Vagina (tissue), 2 donors: Measurements from ENCODE around the gene PUS1. TPM values are rescaled to one million over a fixed set of nuclear protein-coding genes. Genes with fewer than 3 reads are reported as not detected.

Experiments
- DNase-seq, 2 donors: peaks; one replicate each; pipeline ENCODE4 v3.0.0-alpha.2; 2017; ENCODE audit errors: extremely low spot score in 2 of 2
- H3K27ac ChIP-seq: fragments of 200-600 bp; sonication (generic); one replicate; pipeline ENCODE4 v1.5.1; 2019
- H3K27me3 ChIP-seq: fragments of 200-600 bp; sonication (generic); one replicate; pipeline ENCODE4 v1.5.1; 2019
- H3K36me3 ChIP-seq, 2 donors: fragments of 200-600 bp; sonication (generic); one replicate each; pipeline ENCODE4 v1.5.1; 2017 to 2019
- H3K4me1 ChIP-seq: fragments of 200-600 bp; sonication (generic); one replicate; pipeline ENCODE4 v1.5.1; 2019
- H3K4me3 ChIP-seq, 2 donors: fragments of 200-600 bp; sonication (generic); 1 replicate in 1 of 2; 2 replicates in 1 of 2; pipeline ENCODE4 v1.5.1; 2016 to 2019
- H3K9me3 ChIP-seq: fragments of 200-600 bp; sonication (generic); one replicate; pipeline ENCODE4 v1.5.1; 2019
- CTCF ChIP-seq, 3 experiments: fragments of 450-650 bp in 2 of 3; fragments of 200-600 bp in 1 of 3; sonication (generic) in 1 of 3; IDR thresholded peaks; one replicate each; pipeline ENCODE4 v1.5.1; 2017 to 2019; ENCODE audit warnings: antibody characterized with exemption in 3 of 3, mild to moderate bottlenecking in 2 of 3, moderate library complexity in 2 of 3
- POLR2A ChIP-seq, 2 donors: fragments of 450-650 bp; IDR thresholded peaks; one replicate each; pipeline ENCODE4 v1.6.1; 2017; ENCODE audit warnings: antibody characterized with exemption in 2 of 2, mild to moderate bottlenecking in 2 of 2, moderate library complexity in 2 of 2
- POLR2AphosphoS5 ChIP-seq, 2 donors: sonication (generic); formaldehyde crosslinking; IDR thresholded peaks; one replicate each; pipeline ENCODE4 v1.9.0; 2017; ENCODE audit warnings: antibody characterized with exemption in 2 of 2, mild to moderate bottlenecking in 2 of 2, low read depth in 1 of 2; ENCODE audit not compliant: insufficient read depth in 1 of 2
- intact Hi-C: fragments of 100-400 bp; cut with DNase I; formaldehyde crosslinking; loops from one replicate; pipeline ENCODE4 v1.15.1; 2023
- total RNA-seq: library from RNA; depleted of rRNA; stranded (reverse); fragments of >200 nt; gene quantifications from one replicate; pipeline ENCODE4 v1.2.3, GENCODE V29; 2016

Gene PUS1
- total RNA-seq, 1 donor from 2014 or later, result 37.6 TPM

DNA sequence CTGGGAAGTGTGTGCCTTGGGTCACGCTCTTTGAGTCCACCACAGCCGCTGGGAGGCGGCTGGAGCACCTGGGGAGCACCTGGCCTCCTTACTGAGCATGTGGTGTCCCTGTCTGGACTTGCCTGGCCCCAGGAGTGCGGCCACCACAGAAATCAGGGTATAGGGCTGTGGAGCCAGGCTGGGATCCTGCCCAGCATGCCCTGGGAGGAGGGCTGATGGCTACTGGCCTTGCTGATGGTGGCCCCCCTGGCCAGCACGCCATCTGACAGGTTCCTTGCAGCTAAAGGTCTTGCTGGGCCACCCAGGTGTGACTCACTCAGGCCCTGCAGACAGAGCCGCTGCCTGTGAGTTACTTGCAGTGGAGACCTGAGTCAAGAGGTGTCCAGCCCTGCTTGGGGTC lies 28.7 kb upstream of the PUS1 start:
- Histone ChIP-seq H3K4me1 (peaks cover 91% of the 10 kb centered on the region), H3K27me3 (no peaks in the 10 kb centered on the region), H3K4me3 (no peak overlapping the region), H3K27ac (no peak overlapping the region), H3K36me3 (peaks cover 0 to 11% of the 10 kb centered on the region in 2 donors), H3K9me3 (no peaks in the 10 kb centered on the region)
- TF ChIP-seq POLR2AphosphoS5 (IDR thresholded peaks at IDR 0.05; ENCODE audit: insufficient read depth in 1 of 2, low read depth in 1 of 2) (no peak), POLR2A (IDR thresholded peaks at IDR 0.05) (no peak), CTCF (IDR thresholded peaks at IDR 0.05) (no peak)
- intact Hi-C loops, result no loop called here
- no peak for DNase-seq

DNA sequence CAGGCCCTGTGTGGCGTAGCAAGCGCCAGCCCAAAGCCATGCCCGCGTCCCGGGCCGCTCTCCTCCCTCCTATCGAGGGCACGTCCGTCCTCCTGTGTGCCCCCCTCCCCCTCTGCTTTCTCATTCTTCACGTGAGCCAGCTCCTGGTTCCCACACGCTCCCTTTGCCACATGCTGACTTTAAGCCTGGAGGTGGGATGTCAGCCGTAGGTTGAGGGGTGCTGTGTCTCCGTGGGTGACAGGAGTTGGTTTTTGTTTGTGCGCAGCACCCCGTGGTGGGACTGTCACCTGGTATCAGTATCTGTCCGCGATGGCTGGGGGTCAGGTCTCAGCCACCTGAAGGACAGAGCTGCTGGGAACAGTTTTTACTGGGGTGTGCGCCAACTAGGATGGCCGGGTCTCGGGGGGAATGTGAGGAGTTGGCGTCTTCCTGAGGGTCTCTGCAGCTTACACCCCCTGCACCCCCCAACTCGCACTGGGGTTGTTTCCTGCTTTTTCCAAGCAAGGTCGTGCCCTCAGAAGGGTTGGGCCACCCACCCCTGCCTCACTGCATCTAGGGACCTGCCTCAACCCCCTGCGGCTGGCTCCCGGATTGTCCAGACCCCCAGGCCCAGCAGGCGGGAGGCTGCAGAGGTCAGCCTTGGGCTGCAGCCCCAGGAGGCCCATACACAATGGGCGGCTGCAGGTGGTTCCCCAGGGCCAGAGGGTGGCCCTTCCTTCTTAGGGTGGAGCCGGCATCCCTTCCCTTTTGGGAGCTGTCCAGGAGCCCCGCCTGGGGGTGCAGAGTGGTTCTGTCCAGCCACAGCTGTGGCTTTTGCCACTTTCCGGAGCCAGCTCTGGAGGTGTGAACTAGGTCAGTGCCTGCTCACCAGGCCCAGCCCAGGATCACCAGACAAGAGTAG lies 27.4 kb upstream of the PUS1 start:
- intact Hi-C loops, result no loop called here
- Histone ChIP-seq H3K4me1 (peaks cover 85% of the 10 kb centered on the region), H3K4me3 (no peak overlapping the region), H3K36me3 (peaks cover 0 to 12% of the 10 kb centered on the region in 2 donors), H3K27me3 (no peaks in the 10 kb centered on the region), H3K9me3 (no peaks in the 10 kb centered on the region), H3K27ac (peak overlapping the region; percentile 21)
- TF ChIP-seq POLR2A (IDR thresholded peaks at IDR 0.05) (no peak), POLR2AphosphoS5 (IDR thresholded peaks at IDR 0.05; ENCODE audit: insufficient read depth in 1 of 2, low read depth in 1 of 2) (no peak), CTCF (IDR thresholded peaks at IDR 0.05) (no peak)
- DNase-seq, result no peak

- no peak for TF ChIP-seq POLR2AphosphoS5 (IDR thresholded peaks at IDR 0.05; ENCODE audit: insufficient read depth in 1 of 2, low read depth in 1 of 2)
- no peak overlapping the region for H3K4me3 ChIP-seq
These were observed 26.5 kb upstream of the PUS1 start for GRCh38 chr12:131902332-131903241.

DNA sequence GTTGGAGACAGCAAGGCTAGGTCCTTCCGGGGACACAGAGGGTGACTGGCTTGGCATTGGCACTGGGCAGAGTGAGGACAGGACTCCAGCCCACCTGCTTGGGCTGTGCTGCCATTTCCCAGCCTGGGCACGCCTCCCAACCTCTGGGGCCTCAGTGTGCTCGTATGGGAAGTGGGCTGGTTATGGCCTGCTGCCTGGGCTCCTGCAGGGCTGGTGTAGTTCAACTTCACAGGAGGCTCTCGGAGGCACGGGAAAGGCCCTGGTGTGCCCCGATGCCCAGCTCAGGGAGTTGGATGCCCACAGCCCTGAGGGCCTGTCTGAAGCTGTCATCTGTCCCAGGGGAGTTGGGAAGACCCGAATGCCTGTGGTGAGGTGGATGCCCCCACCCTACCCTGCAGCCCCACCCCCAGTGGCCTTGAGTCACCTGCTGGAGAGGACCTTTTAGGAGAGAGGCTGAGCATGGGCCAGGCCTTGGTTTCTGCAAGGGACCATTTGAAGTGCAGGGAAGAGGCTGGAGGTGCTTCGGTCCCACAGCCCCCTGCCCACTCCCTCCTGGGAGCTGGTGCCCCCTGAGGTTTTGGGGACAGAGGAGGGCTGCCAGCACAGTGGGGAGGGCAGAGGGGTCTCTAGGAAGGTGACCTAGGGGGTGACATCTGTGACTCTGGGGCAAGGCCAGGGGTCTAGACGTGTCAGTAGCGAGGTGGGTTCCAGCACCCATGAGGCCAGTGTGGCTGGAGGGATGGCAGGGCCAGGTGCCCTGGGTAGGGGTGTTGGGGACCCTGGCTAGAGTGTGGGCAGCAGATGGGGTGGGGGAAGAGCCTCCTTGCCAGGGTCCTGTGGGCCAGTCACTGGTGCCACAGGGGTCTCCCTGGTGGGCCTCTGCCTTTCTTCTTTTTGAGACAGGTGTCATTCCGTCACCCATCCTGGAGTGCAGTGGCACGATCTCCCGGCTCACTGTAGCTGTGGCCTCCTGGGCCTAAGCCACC lies 25.5 kb upstream of the PUS1 start:
- no peak for TF ChIP-seq POLR2AphosphoS5 (IDR thresholded peaks at IDR 0.05; ENCODE audit: insufficient read depth in 1 of 2, low read depth in 1 of 2)
- TF ChIP-seq POLR2A (IDR thresholded peaks at IDR 0.05), result no peak
- no peak for TF ChIP-seq CTCF (IDR thresholded peaks at IDR 0.05)
- intact Hi-C loops, result no loop called here
- no peak for DNase-seq
- Histone ChIP-seq H3K36me3 (peaks cover 0 to 12% of the 10 kb centered on the region in 2 donors), H3K9me3 (no peaks in the 10 kb centered on the region), H3K4me3 (no peak overlapping the region), H3K4me1 (peaks cover 67% of the 10 kb centered on the region), H3K27ac (peak overlapping the region; percentile 21), H3K27me3 (no peaks in the 10 kb centered on the region)

More at GRCh38 chr12:131902332-131903241, 26.5 kb upstream of the PUS1 start:
- intact Hi-C loops, result no loop called here
- H3K9me3 ChIP-seq, result no peaks in the 10 kb centered on the region
- peaks cover 75% of the 10 kb centered on the region for H3K4me1 ChIP-seq
- no peak for DNase-seq
- peak overlapping the region; percentile 21 for H3K27ac ChIP-seq
- no peaks in the 10 kb centered on the region for H3K27me3 ChIP-seq
- peaks cover 0 to 12% of the 10 kb centered on the region in 2 donors for H3K36me3 ChIP-seq
